ENCODE results near the gene FGGY. TPM values are rescaled to one million over a fixed set of nuclear protein-coding genes. Genes with fewer than 3 reads are reported as not detected.
"Not testable (repeated sequence)": the region's sequence is repeated elsewhere in the genome, so short reads cannot be mapped to it uniquely, and the experiment has no call there.

Gene FGGY
- total RNA-seq, 2 experiments from 2014 or later = 8.5 to 9.4 TPM

- Mint-ChIP-seq H3K9me3 (ENCODE audit: insufficient read depth) (no peaks in the 10 kb centered on the region), H3K4me3 (no peak overlapping the region), H3K36me3 (ENCODE audit: low read depth) (peaks cover 4% of the 10 kb centered on the region), H3K4me1 (ENCODE audit: low read depth) (no peaks in the 10 kb centered on the region), H3K27me3 (ENCODE audit: low read depth) (no peaks in the 10 kb centered on the region), H3K27ac (no peak overlapping the region)
- ChIA-PET POLR2A (no interaction called here), CTCF (no interaction called here)
- no peak for DNase-seq
- ATAC-seq = no peak
Observed at GRCh38 chr1:59605761-59606160, 308.9 kb downstream of the FGGY start.

- ChIA-PET CTCF (no interaction called here), POLR2A (no interaction called here)
- Mint-ChIP-seq H3K4me3 (no peak overlapping the region), H3K27me3 (ENCODE audit: low read depth) (no peaks in the 10 kb centered on the region), H3K27ac (no peak overlapping the region), H3K9me3 (ENCODE audit: insufficient read depth) (no peaks in the 10 kb centered on the region), H3K36me3 (ENCODE audit: low read depth) (peaks cover 4% of the 10 kb centered on the region), H3K4me1 (ENCODE audit: low read depth) (no peaks in the 10 kb centered on the region)
- DNase-seq (no peak), ATAC-seq (no peak)
Observed at GRCh38 chr1:59609245-59609644, 312.4 kb downstream of the FGGY start.

GRCh38 chr1:59610499-59610898 is 313.6 kb downstream of the FGGY start:
- H3K27me3 Mint-ChIP-seq (ENCODE audit: low read depth); CTCF ChIA-PET; H3K4me1 Mint-ChIP-seq (ENCODE audit: low read depth): not testable (repeated sequence)

GRCh38 chr1:59617434-59617833 is 320.5 kb downstream of the FGGY start:
- DNase-seq (no peak), ATAC-seq (no peak)
- no peak overlapping the region for H3K4me3 Mint-ChIP-seq
- no peaks in the 10 kb centered on the region for H3K36me3 Mint-ChIP-seq (ENCODE audit: low read depth)
- no peak overlapping the region for H3K27ac Mint-ChIP-seq
- no peaks in the 10 kb centered on the region for H3K27me3 Mint-ChIP-seq (ENCODE audit: low read depth)
- H3K4me1 Mint-ChIP-seq (ENCODE audit: low read depth) = no peaks in the 10 kb centered on the region
- POLR2A ChIA-PET = no interaction called here
- no peaks in the 10 kb centered on the region for H3K9me3 Mint-ChIP-seq (ENCODE audit: insufficient read depth)
- CTCF ChIA-PET = no interaction called here

More at GRCh38 chr1:59610499-59610898, 313.6 kb downstream of the FGGY start:
- DNase-seq; ATAC-seq; H3K9me3 Mint-ChIP-seq (ENCODE audit: insufficient read depth); POLR2A ChIA-PET; H3K27ac Mint-ChIP-seq; H3K4me3 Mint-ChIP-seq; H3K36me3 Mint-ChIP-seq (ENCODE audit: low read depth): not testable (repeated sequence)

- no peak overlapping the region for H3K27ac Mint-ChIP-seq
- no peak for ATAC-seq
- no peaks in the 10 kb centered on the region for H3K4me1 Mint-ChIP-seq (ENCODE audit: low read depth)
- no peak for DNase-seq
- H3K36me3 Mint-ChIP-seq (ENCODE audit: low read depth) = no peaks in the 10 kb centered on the region
- ChIA-PET CTCF (no interaction called here), POLR2A (interaction anchor here (0.6 kb wide), 1 partner anchor 417 kb away, joined by 3 read pairs; no protein-coding TSS in a partner anchor)
- H3K27me3 Mint-ChIP-seq (ENCODE audit: low read depth) = no peaks in the 10 kb centered on the region
- H3K9me3 Mint-ChIP-seq (ENCODE audit: insufficient read depth) = no peaks in the 10 kb centered on the region
- no peak overlapping the region for H3K4me3 Mint-ChIP-seq
Observed at GRCh38 chr1:59619557-59619956, 322.7 kb downstream of the FGGY start.

- no peak overlapping the region for H3K4me3 Mint-ChIP-seq
- H3K4me1 Mint-ChIP-seq (ENCODE audit: low read depth) = no peaks in the 10 kb centered on the region
- H3K27ac Mint-ChIP-seq = no peak overlapping the region
- no peak for DNase-seq
- ATAC-seq = no peak
- H3K27me3 Mint-ChIP-seq (ENCODE audit: low read depth) = no peaks in the 10 kb centered on the region
- H3K9me3 Mint-ChIP-seq (ENCODE audit: insufficient read depth) = no peaks in the 10 kb centered on the region
- CTCF ChIA-PET = interaction anchor here (1.1 kb wide), 2 partner anchors 24 to 134 kb away, joined by 3 read pairs; no protein-coding TSS in a partner anchor
- H3K36me3 Mint-ChIP-seq (ENCODE audit: low read depth) = no peaks in the 10 kb centered on the region
- POLR2A ChIA-PET = no interaction called here
Observed at GRCh38 chr1:59625384-59625783, 328.5 kb downstream of the FGGY start.

GRCh38 chr1:59631561-59632255 is 334.8 kb downstream of the FGGY start:
- H3K4me1 Mint-ChIP-seq (ENCODE audit: low read depth) = no peaks in the 10 kb centered on the region
- no peaks in the 10 kb centered on the region for H3K9me3 Mint-ChIP-seq (ENCODE audit: insufficient read depth)
- ATAC-seq (no peak), DNase-seq (no peak)
- H3K36me3 Mint-ChIP-seq (ENCODE audit: low read depth) = no peaks in the 10 kb centered on the region
- H3K4me3 Mint-ChIP-seq = no peak overlapping the region
- ChIA-PET POLR2A (no interaction called here), CTCF (interaction anchor here (1.2 kb wide), 1 partner anchor 50 kb away, joined by 3 read pairs; no protein-coding TSS in a partner anchor)
- no peak overlapping the region for H3K27ac Mint-ChIP-seq
- H3K27me3 Mint-ChIP-seq (ENCODE audit: low read depth) = no peaks in the 10 kb centered on the region

GRCh38 chr1:59635097-59635496 is 338.2 kb downstream of the FGGY start:
- H3K27ac Mint-ChIP-seq = no peak overlapping the region
- ATAC-seq (no peak), DNase-seq (no peak)
- H3K27me3 Mint-ChIP-seq (ENCODE audit: low read depth) = no peaks in the 10 kb centered on the region
- CTCF ChIA-PET = no interaction called here
- H3K36me3 Mint-ChIP-seq (ENCODE audit: low read depth) = no peaks in the 10 kb centered on the region
- POLR2A ChIA-PET = no interaction called here
- no peak overlapping the region for H3K4me3 Mint-ChIP-seq
- no peaks in the 10 kb centered on the region for H3K4me1 Mint-ChIP-seq (ENCODE audit: low read depth)
- H3K9me3 Mint-ChIP-seq (ENCODE audit: insufficient read depth) = no peaks in the 10 kb centered on the region

- POLR2A ChIA-PET = no interaction called here
- no peak overlapping the region for H3K4me3 Mint-ChIP-seq
- no peaks in the 10 kb centered on the region for H3K27me3 Mint-ChIP-seq (ENCODE audit: low read depth)
- no peak for DNase-seq
- H3K4me1 Mint-ChIP-seq (ENCODE audit: low read depth) = no peaks in the 10 kb centered on the region
- no peak for ATAC-seq
- no peaks in the 10 kb centered on the region for H3K36me3 Mint-ChIP-seq (ENCODE audit: low read depth)
- CTCF ChIA-PET = no interaction called here
- no peak overlapping the region for H3K27ac Mint-ChIP-seq
- no peaks in the 10 kb centered on the region for H3K9me3 Mint-ChIP-seq (ENCODE audit: insufficient read depth)
Observed at GRCh38 chr1:59638231-59638711, 341.4 kb downstream of the FGGY start.

GRCh38 chr1:59639266-59639665 is 342.4 kb downstream of the FGGY start:
- H3K4me3 Mint-ChIP-seq = no peak overlapping the region
- no peaks in the 10 kb centered on the region for H3K9me3 Mint-ChIP-seq (ENCODE audit: insufficient read depth)
- ATAC-seq = no peak
- POLR2A ChIA-PET = interaction anchor here (0.6 kb wide), 1 partner anchor 1386 kb away, joined by 3 read pairs; no protein-coding TSS in a partner anchor
- H3K4me1 Mint-ChIP-seq (ENCODE audit: low read depth) = no peaks in the 10 kb centered on the region
- no peaks in the 10 kb centered on the region for H3K36me3 Mint-ChIP-seq (ENCODE audit: low read depth)
- H3K27ac Mint-ChIP-seq = no peak overlapping the region
- no peak for DNase-seq
- CTCF ChIA-PET = no interaction called here
- H3K27me3 Mint-ChIP-seq (ENCODE audit: low read depth) = no peaks in the 10 kb centered on the region

- Mint-ChIP-seq H3K36me3 (ENCODE audit: low read depth) (peaks cover 2% of the 10 kb centered on the region), H3K27me3 (ENCODE audit: low read depth) (no peaks in the 10 kb centered on the region), H3K9me3 (ENCODE audit: insufficient read depth) (no peaks in the 10 kb centered on the region), H3K27ac (no peak overlapping the region), H3K4me1 (ENCODE audit: low read depth) (no peaks in the 10 kb centered on the region), H3K4me3 (no peak overlapping the region)
- ChIA-PET CTCF (interaction anchor here (1.0 kb wide), 1 partner anchor 58 kb away, joined by 4 read pairs; no protein-coding TSS in a partner anchor), POLR2A (no interaction called here)
- ATAC-seq (no peak), DNase-seq (no peak)
Observed at GRCh38 chr1:59640851-59641250, 344.0 kb downstream of the FGGY start.

GRCh38 chr1:59641836-59642235 is 344.9 kb downstream of the FGGY start:
- DNase-seq = no peak
- H3K4me3 Mint-ChIP-seq = no peak overlapping the region
- H3K27ac Mint-ChIP-seq = no peak overlapping the region
- H3K9me3 Mint-ChIP-seq (ENCODE audit: insufficient read depth) = no peaks in the 10 kb centered on the region
- ATAC-seq = no peak
- ChIA-PET CTCF (interaction anchor here (1.0 kb wide), 1 partner anchor 57 kb away, joined by 4 read pairs; no protein-coding TSS in a partner anchor), POLR2A (no interaction called here)
- H3K4me1 Mint-ChIP-seq (ENCODE audit: low read depth) = no peaks in the 10 kb centered on the region
- peaks cover 2% of the 10 kb centered on the region for H3K36me3 Mint-ChIP-seq (ENCODE audit: low read depth)
- no peaks in the 10 kb centered on the region for H3K27me3 Mint-ChIP-seq (ENCODE audit: low read depth)

- DNase-seq (no peak), ATAC-seq (no peak)
- CTCF ChIA-PET = no interaction called here
- POLR2A ChIA-PET = no interaction called here
- no peaks in the 10 kb centered on the region for H3K9me3 Mint-ChIP-seq (ENCODE audit: insufficient read depth)
- no peak overlapping the region for H3K4me3 Mint-ChIP-seq
- H3K27ac Mint-ChIP-seq = no peak overlapping the region
- no peaks in the 10 kb centered on the region for H3K27me3 Mint-ChIP-seq (ENCODE audit: low read depth)
- H3K4me1 Mint-ChIP-seq (ENCODE audit: low read depth) = no peaks in the 10 kb centered on the region
- H3K36me3 Mint-ChIP-seq (ENCODE audit: low read depth) = peaks cover 2% of the 10 kb centered on the region
Observed at GRCh38 chr1:59643526-59643925, 346.6 kb downstream of the FGGY start.

All from activated CD8-positive, alpha-beta T cell treated with anti-CD3 and anti-CD28 coated beads, Interleukin-2, amount 10 ng/mL, durations not matched to agents 7 days and 5 days (primary cell).